ENCODE results near the gene MLLT11.

DNA sequence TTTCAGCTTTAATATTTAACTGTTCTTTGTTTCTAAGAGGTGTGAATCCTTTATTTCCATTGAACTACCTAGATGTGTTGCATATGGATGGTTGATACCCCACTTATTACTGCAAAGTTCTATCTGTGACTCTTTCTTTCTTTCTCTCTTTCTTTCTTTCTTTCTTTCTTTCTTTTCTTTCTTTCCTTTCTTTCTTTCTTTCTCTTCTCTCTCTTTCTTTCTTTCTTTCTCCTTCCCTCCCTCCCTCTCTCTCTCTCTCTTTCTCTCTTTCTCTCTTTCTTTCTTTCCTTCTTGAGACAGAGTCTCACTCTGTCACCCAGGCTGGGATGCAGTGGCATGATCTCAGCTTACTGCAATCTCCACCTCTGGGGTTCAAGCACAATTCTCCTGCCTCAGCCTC, 44.4 kb downstream of the MLLT11 start:
- TF ChIP-seq, protein P1, sequence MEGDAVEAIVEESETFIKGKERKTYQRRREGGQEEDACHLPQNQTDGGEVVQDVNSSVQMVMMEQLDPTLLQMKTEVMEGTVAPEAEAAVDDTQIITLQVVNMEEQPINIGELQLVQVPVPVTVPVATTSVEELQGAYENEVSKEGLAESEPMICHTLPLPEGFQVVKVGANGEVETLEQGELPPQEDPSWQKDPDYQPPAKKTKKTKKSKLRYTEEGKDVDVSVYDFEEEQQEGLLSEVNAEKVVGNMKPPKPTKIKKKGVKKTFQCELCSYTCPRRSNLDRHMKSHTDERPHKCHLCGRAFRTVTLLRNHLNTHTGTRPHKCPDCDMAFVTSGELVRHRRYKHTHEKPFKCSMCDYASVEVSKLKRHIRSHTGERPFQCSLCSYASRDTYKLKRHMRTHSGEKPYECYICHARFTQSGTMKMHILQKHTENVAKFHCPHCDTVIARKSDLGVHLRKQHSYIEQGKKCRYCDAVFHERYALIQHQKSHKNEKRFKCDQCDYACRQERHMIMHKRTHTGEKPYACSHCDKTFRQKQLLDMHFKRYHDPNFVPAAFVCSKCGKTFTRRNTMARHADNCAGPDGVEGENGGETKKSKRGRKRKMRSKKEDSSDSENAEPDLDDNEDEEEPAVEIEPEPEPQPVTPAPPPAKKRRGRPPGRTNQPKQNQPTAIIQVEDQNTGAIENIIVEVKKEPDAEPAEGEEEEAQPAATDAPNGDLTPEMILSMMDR (IDR thresholded peaks at IDR 0.05) = no peak
- TF ChIP-seq EZH2 (IDR thresholded peaks at IDR 0.05) (no peak), EZH2phosphoT487 (IDR thresholded peaks at IDR 0.05) (no peak)
